ENCODE results near the gene TBC1D20. TPM values are rescaled to one million over a fixed set of nuclear protein-coding genes. Genes with fewer than 3 reads are reported as not detected.
"Not testable (repeated sequence)": the region's sequence is repeated elsewhere in the genome, so short reads cannot be mapped to it uniquely, and the experiment has no call there.

The TBC1D20 gene
- polyA plus RNA-seq, 3 donors from 2014 or later = 19.4 to 38.3 (median 33.2) TPM

- DNase-seq = no peak
- Mint-ChIP-seq H3K4me1 (no peaks in the 10 kb centered on the region), H3K4me3 (no peak overlapping the region), H3K27me3 (ENCODE audit: low read depth in 3 of 3) (peaks cover 0 to 17% (median 6%) of the 10 kb centered on the region in 3 donors), H3K27ac (no peak overlapping the region), H3K9me3 (peaks cover 0 to 11% (median 0%) of the 10 kb centered on the region in 6 donors), H3K36me3 (peaks cover 0 to 6% (median 3%) of the 10 kb centered on the region in 3 donors)
Measured at GRCh38 chr20:469746-470490, 7.6 kb upstream of the TBC1D20 start.

GRCh38 chr20:467755-468154 lies 5.4 kb upstream of the TBC1D20 start:
- Mint-ChIP-seq H3K36me3 (no peaks in the 10 kb centered on the region), H3K27ac (no peak overlapping the region), H3K4me3 (no peak overlapping the region), H3K4me1 (peaks cover 4 to 6% of the 10 kb centered on the region in 2 donors), H3K27me3 (ENCODE audit: low read depth in 3 of 3) (peaks cover 0 to 21% (median 4%) of the 10 kb centered on the region in 3 donors), H3K9me3 (peaks cover 0 to 11% (median 0%) of the 10 kb centered on the region in 6 donors)
- DNase-seq = no peak

- Mint-ChIP-seq H3K4me1 (peaks cover 36 to 56% of the 10 kb centered on the region in 2 donors), H3K36me3 (peaks cover 0 to 4% (median 0%) of the 10 kb centered on the region in 3 donors), H3K27me3 (ENCODE audit: low read depth in 3 of 3) (peaks cover 2 to 9% (median 8%) of the 10 kb centered on the region in 3 donors), H3K4me3 (peak overlapping the region; percentile 92 to 100 (median 96)), H3K27ac (peak overlapping the region; percentile 95 to 99 (median 98)), H3K9me3 (no peaks in the 10 kb centered on the region)
- peak in 2 of 3 donors; percentile 42 to 57 for DNase-seq
Measured at GRCh38 chr20:461254-462198, 807 bp downstream of the TBC1D20 start.

GRCh38 chr20:460707-461106 lies 1.6 kb downstream of the TBC1D20 start:
- H3K4me3 Mint-ChIP-seq = peak overlapping the region; percentile 71 to 100 (median 96)
- peaks cover 38 to 56% of the 10 kb centered on the region in 2 donors for H3K4me1 Mint-ChIP-seq
- peaks cover 0 to 4% (median 0%) of the 10 kb centered on the region in 3 donors for H3K36me3 Mint-ChIP-seq
- peaks cover 2 to 9% (median 8%) of the 10 kb centered on the region in 3 donors for H3K27me3 Mint-ChIP-seq (ENCODE audit: low read depth in 3 of 3)
- peak overlapping the region; percentile 42 to 99 (median 84) for H3K27ac Mint-ChIP-seq
- H3K9me3 Mint-ChIP-seq = no peaks in the 10 kb centered on the region
- DNase-seq = no peak

GRCh38 chr20:460180-460579 lies 2.2 kb downstream of the TBC1D20 start:
- peak overlapping the region; percentile 42 to 99 (median 84) for H3K27ac Mint-ChIP-seq
- peak overlapping the region; percentile 71 to 100 (median 96) for H3K4me3 Mint-ChIP-seq
- H3K9me3 Mint-ChIP-seq = no peaks in the 10 kb centered on the region
- DNase-seq = no peak
- H3K36me3 Mint-ChIP-seq = peaks cover 0 to 4% (median 0%) of the 10 kb centered on the region in 3 donors
- H3K4me1 Mint-ChIP-seq = peaks cover 38 to 56% of the 10 kb centered on the region in 2 donors
- H3K27me3 Mint-ChIP-seq (ENCODE audit: low read depth in 3 of 3) = peaks cover 2 to 9% (median 8%) of the 10 kb centered on the region in 3 donors

- no peaks in the 10 kb centered on the region for H3K9me3 Mint-ChIP-seq
- no peak overlapping the region for H3K4me3 Mint-ChIP-seq
- no peak overlapping the region for H3K27ac Mint-ChIP-seq
- peaks cover 2 to 9% (median 8%) of the 10 kb centered on the region in 3 donors for H3K27me3 Mint-ChIP-seq (ENCODE audit: low read depth in 3 of 3)
- peaks cover 0 to 4% (median 0%) of the 10 kb centered on the region in 3 donors for H3K36me3 Mint-ChIP-seq
- no peak for DNase-seq
- peaks cover 40 to 56% of the 10 kb centered on the region in 2 donors for H3K4me1 Mint-ChIP-seq
Measured at GRCh38 chr20:458776-459175, 3.6 kb downstream of the TBC1D20 start.

- Mint-ChIP-seq H3K4me3 (no peak overlapping the region), H3K9me3 (no peaks in the 10 kb centered on the region), H3K27me3 (ENCODE audit: low read depth in 3 of 3) (no peaks in the 10 kb centered on the region), H3K27ac (no peak overlapping the region), H3K36me3 (peaks cover 0 to 7% (median 0%) of the 10 kb centered on the region in 3 donors), H3K4me1 (peaks cover 29 to 34% of the 10 kb centered on the region in 2 donors)
- no peak for DNase-seq
Measured at GRCh38 chr20:454951-455350, 7.4 kb downstream of the TBC1D20 start.

GRCh38 chr20:452021-452420 lies 10.3 kb downstream of the TBC1D20 start:
- not testable (repeated sequence) for H3K27ac Mint-ChIP-seq; H3K9me3 Mint-ChIP-seq; H3K36me3 Mint-ChIP-seq; H3K4me3 Mint-ChIP-seq; H3K27me3 Mint-ChIP-seq (ENCODE audit: low read depth in 3 of 3); DNase-seq
- peaks cover 18 to 19% of the 10 kb centered on the region in 2 donors for H3K4me1 Mint-ChIP-seq

GRCh38 chr20:445514-446336 lies 16.6 kb downstream of the TBC1D20 start:
- Mint-ChIP-seq H3K36me3 (peaks cover 12 to 34% (median 21%) of the 10 kb centered on the region in 3 donors), H3K4me3 (no peak overlapping the region), H3K27ac (no peak overlapping the region), H3K27me3 (ENCODE audit: low read depth in 3 of 3) (peaks cover 0 to 2% (median 2%) of the 10 kb centered on the region in 3 donors), H3K9me3 (no peaks in the 10 kb centered on the region), H3K4me1 (peaks cover 6 to 19% of the 10 kb centered on the region in 2 donors)
- no peak for DNase-seq

- peaks cover 0 to 2% (median 2%) of the 10 kb centered on the region in 3 donors for H3K27me3 Mint-ChIP-seq (ENCODE audit: low read depth in 3 of 3)
- no peak overlapping the region for H3K4me3 Mint-ChIP-seq
- peaks cover 8 to 18% of the 10 kb centered on the region in 2 donors for H3K4me1 Mint-ChIP-seq
- H3K9me3 Mint-ChIP-seq = no peaks in the 10 kb centered on the region
- no peak for DNase-seq
- H3K27ac Mint-ChIP-seq = peak overlapping the region in 3 of 6 donors; percentile 51 to 60 (median 53)
- peaks cover 12 to 36% (median 21%) of the 10 kb centered on the region in 3 donors for H3K36me3 Mint-ChIP-seq
Measured at GRCh38 chr20:444862-445426, 17.4 kb downstream of the TBC1D20 start.

- Mint-ChIP-seq H3K9me3 (no peaks in the 10 kb centered on the region), H3K4me3 (no peak overlapping the region), H3K4me1 (peaks cover 12 to 21% of the 10 kb centered on the region in 2 donors), H3K27ac (no peak overlapping the region), H3K27me3 (ENCODE audit: low read depth in 3 of 3) (peaks cover 0 to 2% (median 0%) of the 10 kb centered on the region in 3 donors), H3K36me3 (peaks cover 12 to 39% (median 21%) of the 10 kb centered on the region in 3 donors)
- no peak for DNase-seq
Measured at GRCh38 chr20:444117-444516, 18.2 kb downstream of the TBC1D20 start.

GRCh38 chr20:443223-443775 lies 19.0 kb downstream of the TBC1D20 start:
- Mint-ChIP-seq H3K9me3 (no peaks in the 10 kb centered on the region), H3K27me3 (ENCODE audit: low read depth in 3 of 3) (peaks cover 0 to 4% (median 2%) of the 10 kb centered on the region in 3 donors), H3K27ac (peak overlapping the region in 3 of 6 donors; percentile 34 to 69 (median 64)), H3K36me3 (peaks cover 12 to 39% (median 21%) of the 10 kb centered on the region in 3 donors), H3K4me1 (peaks cover 20 to 29% of the 10 kb centered on the region in 2 donors), H3K4me3 (no peak overlapping the region)
- DNase-seq = no peak
